CMK (cell line): ENCODE measurements around the gene PI4K2B.
A peak's percentile ranks its signal among the peaks of the same experiment; 100 is the strongest.
"Not testable (repeated sequence)": the region's sequence is repeated elsewhere in the genome, so short reads cannot be mapped to it uniquely, and the experiment has no call there.

ENCODE experiments used
- DNase-seq: peaks from one replicate; pipeline ENCODE4 v3.0.0-alpha.2; 2010; ENCODE audit warnings: low read depth

PI4K2B gene

GRCh38 chr4:25233737-25234389 is at the start of gene PI4K2B:
PI4K2B (plus strand) TSS chr4:25234033; CDS start chr4:25234164, 131 bp downstream.
- DNase-seq = peak; percentile 62

DNA sequence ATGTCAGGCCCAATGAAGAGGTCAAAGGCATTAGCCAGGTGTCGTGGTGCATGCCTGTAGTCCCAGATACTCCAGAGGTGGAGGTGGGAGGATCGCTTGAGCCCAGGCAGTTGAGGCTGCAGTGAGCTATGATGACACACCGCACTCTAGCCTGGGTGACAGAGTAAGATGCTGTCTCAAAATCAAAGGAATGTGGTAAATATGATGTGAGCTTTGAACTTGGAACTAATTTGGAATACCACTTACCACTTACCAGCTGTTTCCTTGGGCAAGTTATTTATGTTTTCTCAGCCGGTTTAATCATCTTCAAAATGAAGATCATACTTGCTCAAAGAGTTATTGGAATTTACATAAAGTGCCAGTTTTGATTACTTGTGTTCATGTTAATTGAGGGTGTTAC is 49.8 kb upstream of the PI4K2B start:
- DNase-seq = no peak

- no peak for DNase-seq
These were observed 43.4 kb upstream of the PI4K2B start for GRCh38 chr4:25190407-25190806.

- DNase-seq = no peak
These were observed 35.1 kb upstream of the PI4K2B start for GRCh38 chr4:25198713-25199112.

- DNase-seq = no peak
These were observed 25.8 kb upstream of the PI4K2B start for GRCh38 chr4:25207997-25208396.

- no peak for DNase-seq
These were observed 24.1 kb upstream of the PI4K2B start for GRCh38 chr4:25209702-25210101.

DNA sequence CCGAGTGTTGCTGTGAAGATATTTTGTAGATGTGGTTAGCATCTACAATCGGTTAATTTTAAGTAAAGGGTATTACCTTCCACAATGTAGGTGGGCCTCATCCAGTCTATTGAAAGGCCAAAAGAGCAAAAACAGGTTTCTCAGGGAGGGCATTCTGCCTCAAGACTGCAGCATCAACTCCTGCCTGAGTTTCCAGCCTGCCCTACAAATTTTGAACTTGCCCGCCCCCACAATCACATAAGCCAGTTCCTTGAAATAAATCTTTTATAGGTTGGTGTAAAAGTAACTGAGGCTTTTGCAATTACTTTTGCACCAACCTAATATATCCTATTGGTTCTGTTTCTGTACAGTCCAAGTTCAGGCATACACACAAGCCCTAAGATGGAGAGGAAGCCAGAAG is 22.1 kb upstream of the PI4K2B start:
- DNase-seq = no peak

GRCh38 chr4:25212822-25213221 is 21.0 kb upstream of the PI4K2B start:
- no peak for DNase-seq

DNA sequence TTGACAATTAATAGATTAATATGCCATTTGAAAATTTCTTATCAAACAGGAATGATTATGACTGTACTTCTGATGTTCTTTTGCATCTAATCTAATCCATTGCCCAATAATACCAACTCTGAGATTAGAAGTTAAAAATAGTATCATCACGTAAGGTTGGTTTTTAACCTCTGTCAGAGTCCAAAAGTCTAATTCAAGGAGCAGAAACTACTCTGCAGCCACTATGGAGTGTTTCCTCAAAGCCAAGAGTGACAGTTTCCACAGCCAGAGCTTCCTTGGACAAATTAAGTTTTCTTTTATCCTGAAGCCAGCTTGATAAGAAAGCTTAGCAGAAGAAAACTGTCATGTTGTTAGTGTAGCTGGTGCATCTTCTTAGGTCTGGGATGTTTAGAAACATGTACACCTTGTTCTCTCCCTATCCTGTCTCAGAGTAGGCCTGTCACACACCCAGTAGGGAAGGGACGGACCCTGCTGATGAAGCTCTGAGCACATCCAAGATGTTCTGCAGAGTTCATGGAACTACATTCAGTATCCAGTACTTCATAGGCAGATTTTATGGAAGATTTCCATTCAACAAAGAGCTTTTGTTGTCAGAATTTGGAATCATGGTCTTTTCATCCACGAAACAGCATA is 20.4 kb upstream of the PI4K2B start:
- DNase-seq = no peak

GRCh38 chr4:25214750-25215149 is 19.1 kb upstream of the PI4K2B start:
- not testable (repeated sequence) for DNase-seq

DNA sequence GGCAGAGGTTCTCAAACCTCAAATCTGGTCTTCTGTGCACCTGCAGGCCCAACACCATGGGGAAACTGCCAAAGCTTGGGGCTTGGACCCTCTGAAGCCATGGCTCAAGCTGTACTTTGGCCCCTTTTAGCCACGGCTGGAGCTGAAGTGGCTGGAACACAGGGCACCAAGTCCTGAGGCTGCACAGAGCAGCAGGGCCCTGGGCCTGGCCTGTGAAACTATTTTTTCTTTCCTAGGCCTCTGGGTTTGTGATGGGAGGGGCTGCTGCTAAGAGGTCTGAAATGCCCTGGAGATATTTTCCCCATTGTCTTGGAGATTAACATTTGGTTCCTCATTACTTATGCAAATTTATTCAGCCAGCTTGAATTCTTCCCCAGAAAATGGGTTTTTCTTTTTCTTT is 18.3 kb upstream of the PI4K2B start:
- no peak for DNase-seq

- no peak for DNase-seq
These were observed 12.5 kb upstream of the PI4K2B start for GRCh38 chr4:25221377-25221776.

DNA sequence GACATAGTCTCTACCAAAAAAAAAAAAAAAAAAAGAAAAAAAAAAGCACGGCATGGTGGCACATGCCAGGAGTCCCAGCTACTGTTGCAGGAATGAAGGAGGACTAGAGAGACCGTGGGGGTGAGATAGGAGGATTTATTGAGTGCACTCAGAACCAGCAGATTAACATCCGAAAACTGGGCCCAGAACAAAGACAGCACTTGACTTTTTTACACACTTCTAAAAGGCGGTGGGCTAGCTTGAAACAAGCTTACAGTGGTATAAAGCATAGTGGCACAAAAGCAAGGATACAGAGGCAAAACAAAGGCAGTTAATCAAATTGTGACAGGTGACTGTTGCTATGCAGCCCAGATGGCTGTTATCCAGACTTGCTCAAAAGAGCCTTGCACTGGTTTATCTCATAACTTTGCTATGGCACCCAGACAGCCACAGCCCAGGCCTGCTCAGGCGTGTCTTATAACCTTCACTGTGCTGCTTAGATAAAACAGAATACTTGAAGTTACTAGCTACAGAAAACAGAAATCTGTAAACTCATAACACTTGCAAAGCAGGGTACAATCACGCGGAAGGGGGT is 9.9 kb upstream of the PI4K2B start:
- DNase-seq = no peak

DNA sequence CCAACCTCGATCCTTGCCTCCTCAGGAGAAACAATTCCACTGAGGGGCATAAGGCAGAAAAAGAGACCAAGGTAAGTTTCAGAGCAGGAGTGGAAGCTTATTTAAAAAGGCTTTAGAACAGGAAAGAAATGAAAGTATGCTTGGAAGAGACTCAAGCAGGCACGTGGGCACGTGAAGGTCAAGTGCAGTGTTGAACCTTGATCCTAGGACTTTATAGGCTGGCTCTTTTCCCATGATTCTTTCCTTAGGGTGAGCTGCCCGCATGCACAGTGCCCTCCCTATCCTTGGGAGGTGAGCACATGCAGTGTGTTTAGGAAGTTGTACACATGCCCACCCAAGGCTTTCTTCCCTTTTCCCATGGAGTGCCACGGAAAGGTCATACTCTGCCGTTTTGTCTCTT is 4.0 kb upstream of the PI4K2B start:
- DNase-seq = no peak

DNA sequence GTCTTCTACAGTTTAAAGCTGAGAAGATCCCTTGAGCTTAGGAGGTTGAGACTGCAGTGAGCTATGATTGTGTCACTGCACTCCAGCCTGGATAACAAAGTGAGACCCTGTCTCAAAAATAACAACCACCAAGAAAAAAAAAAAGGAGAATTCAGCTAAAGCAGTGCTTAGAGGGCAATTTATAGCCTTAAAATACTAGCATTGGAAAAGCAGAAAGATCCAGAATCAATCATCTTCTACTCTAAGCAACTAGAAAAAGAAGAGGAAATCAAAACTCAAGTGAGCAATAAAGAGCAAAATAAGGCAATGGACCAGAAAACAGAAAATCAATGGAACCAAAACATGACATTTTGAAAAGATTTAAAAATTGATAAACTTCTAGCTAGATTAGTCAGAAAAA is 639 bp upstream of the PI4K2B start:
- DNase-seq = no peak

- no peak for DNase-seq
These were observed 847 bp downstream of the PI4K2B start for GRCh38 chr4:25234390-25235370.

DNA sequence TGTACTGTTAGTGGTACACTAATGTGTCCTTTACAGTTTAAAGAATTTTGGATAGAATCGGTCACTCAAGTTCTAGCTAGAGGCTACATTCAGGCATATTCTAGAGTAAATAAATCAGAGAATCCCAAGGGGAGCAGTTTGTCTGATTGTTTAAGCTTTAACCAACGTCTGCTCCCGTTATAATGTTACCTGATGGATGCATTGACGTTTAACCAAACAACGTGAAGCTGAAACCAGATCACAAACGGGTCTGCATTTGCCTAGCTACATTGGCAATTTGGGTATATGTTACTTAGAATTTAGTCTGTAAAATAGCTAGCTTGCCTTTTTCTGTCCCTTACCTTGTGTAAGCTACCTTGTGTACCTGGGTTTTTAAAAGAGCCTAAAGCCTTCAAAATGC is 1.6 kb downstream of the PI4K2B start:
- DNase-seq = no peak

DNA sequence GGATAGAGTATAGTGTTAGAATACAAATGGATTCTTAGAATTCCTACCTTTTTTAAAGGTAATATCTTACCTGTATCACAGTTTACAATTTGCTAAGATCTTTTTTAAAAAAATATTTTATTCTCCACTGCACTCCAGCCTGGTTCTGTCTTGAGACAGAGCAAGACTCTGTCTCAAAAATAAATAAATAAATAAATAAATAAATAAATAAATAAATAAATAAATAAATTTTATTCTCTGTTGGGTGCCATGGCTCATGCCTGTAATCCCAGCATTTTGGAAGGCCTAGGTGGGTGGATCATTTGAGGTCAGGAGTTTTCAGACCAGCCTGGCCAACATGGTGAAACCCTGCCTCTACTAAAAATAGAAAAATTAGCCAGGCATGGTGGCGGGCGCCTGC is 2.2 kb downstream of the PI4K2B start:
- DNase-seq = not testable (repeated sequence)

DNA sequence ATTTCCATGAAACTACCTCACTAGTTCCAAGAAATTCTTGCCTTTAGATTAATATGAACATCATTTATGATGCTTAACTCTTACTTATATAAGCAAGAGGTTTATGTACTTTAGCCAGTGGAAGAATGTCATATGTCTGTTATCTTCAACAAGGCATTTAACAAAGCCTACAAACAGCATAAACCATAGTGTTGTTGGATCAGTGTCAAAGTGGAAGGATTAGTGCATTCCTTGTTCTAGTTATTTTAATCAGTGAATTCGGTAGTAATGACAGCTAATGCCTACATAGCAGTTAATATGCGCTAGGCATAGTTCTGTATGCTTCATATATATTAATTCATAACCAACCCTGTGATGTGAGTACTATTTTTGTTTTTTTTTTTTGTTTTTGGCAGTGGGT is 3.1 kb downstream of the PI4K2B start:
- DNase-seq = no peak

DNA sequence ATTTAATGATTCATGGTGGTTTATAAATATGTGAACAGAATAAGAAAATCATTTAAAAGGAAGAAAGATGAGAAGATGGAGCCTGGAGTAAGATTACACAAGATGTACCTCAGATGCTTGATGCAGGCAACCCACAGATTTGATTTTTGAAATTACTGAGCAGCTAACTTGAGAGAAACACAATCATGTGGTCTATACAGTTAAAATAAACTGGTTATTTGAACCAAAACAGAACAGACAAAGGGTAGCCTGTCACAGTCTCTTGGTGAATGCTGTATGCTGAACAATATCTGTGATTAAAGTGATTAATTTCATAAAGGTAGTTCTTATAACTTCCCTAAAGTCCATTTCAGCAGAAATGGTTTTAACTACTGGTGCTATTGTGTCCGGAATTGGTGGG is 4.2 kb downstream of the PI4K2B start:
- DNase-seq = no peak

DNA sequence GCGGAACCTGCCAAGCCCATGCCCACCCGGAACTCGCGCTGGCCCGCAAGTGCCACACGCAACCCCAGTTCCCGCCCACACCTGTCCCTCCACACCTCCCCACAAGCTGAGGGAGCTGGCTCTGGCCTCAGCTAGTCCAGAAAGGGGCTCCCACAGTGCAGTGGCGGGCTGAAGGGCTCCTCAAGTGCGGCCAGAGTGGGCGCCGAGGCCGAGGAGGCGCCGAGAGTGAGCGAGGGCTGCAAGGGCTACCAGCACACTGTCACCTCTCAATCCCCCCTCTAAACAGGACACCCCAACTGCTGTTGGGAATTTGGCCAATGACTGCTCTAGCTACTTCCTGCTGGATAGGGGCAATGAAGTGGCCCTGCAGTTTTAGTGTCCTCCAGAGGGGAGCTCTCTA is 5.7 kb downstream of the PI4K2B start:
- not testable (repeated sequence) for DNase-seq

DNA sequence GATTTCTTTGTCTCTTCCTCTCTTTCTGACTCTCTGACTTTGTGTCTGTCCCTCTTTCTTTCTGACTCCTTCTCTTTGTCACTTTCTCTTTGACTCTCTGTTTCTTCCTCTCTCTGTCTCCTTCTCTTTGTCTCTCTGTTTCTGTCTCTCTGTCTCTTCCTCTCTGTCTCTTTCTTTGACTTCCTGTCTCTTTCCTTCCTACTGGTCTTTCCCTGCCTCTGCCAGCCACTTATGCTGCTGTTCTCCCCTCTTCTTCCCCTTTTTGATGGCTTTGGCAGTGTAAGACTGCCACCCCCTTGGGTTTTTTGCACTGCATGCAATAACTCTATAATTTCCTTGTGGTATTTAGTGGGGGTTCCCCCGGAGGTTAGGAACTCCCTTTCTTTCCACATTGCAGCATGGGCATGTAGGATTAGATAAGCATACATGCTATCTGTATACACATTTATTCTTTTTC is 6.9 kb downstream of the PI4K2B start:
- DNase-seq = not testable (repeated sequence)
